ENCODE data around the gene XYLT1. TPM values are rescaled to one million over a fixed set of nuclear protein-coding genes. Genes with fewer than 3 reads are reported as not detected.
A peak's percentile ranks its signal among the peaks of the same experiment; 100 is the strongest.

The XYLT1 gene
- total and polyA plus RNA-seq, 2 of the 13 experiments (the other 11 are each of a cell fraction or from before 2014, with no cell fraction given) = not detected

DNA sequence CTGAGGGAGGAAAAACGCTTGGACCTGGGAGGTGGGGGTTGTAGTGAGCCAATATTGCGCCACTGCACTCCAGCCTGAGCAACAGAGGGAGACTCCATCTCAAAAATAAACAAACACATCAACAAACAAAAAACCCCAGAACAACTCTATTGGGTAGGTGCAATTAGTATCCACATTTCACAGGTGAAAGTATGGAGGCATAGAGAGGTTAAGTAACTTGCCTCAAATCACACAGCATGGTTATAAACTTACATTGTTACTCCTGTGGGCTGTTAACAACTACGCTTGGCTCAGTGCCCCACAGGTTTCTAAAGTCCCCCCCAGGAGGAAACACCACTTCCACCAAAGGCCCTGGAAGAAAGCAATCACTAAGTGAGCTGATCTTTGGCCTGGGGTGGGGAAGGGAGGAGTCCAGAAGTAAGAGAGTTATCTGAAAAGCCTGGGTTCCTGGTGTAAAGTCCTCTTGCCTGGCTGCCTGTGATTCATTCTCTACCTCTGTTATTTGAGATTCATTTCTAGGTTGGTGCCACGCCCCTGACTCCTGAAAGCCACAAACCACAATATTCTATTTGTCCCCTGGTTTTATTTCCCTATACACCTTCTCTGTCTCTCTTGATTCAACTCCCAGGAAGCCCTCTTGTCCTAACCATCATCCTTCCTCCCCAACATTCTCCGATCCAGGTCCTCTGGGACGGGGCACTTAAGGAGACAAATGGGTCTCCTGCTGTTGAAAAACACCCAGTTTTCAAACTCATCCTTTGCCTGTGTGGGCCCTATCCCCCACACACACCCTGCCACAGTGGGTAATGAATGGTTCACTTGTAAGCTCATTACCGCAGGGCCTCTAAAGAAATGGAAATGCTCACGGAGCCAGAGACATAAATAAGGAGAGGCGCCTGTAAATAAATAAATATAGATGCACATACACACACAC is 195.4 kb downstream of the XYLT1 start (continued):
- no peak for TF ChIP-seq ZNF83 (CRISPR knock-in tag; IDR thresholded peaks at IDR 0.05; ENCODE audit: borderline replicate concordance)
- no peak for TF ChIP-seq ZMYM2 (CRISPR knock-in tag; IDR thresholded peaks at IDR 0.05)
- peak; percentile 28; the same call in 1 of the 2 replicates for TF ChIP-seq ZGPAT (CRISPR knock-in tag; IDR thresholded peaks at IDR 0.05)
- peak; percentile 6; the same call in 1 of the 2 replicates for TF ChIP-seq FOXA3 (CRISPR knock-in tag; IDR thresholded peaks at IDR 0.05)
- TF ChIP-seq ZNF781 (CRISPR knock-in tag; IDR thresholded peaks at IDR 0.05; ENCODE audit: borderline replicate concordance, not compliant biosample characterization) = no peak
- TF ChIP-seq ZNF605 (CRISPR knock-in tag; IDR thresholded peaks at IDR 0.05) = no peak
- no peak for TF ChIP-seq NR2F2 (IDR thresholded peaks at IDR 0.05; ENCODE audit: borderline replicate concordance, low read depth)
- TF ChIP-seq JDP2 (CRISPR knock-in tag; IDR thresholded peaks at IDR 0.05; ENCODE audit: borderline replicate concordance) = no peak
- TF ChIP-seq, protein P1, sequence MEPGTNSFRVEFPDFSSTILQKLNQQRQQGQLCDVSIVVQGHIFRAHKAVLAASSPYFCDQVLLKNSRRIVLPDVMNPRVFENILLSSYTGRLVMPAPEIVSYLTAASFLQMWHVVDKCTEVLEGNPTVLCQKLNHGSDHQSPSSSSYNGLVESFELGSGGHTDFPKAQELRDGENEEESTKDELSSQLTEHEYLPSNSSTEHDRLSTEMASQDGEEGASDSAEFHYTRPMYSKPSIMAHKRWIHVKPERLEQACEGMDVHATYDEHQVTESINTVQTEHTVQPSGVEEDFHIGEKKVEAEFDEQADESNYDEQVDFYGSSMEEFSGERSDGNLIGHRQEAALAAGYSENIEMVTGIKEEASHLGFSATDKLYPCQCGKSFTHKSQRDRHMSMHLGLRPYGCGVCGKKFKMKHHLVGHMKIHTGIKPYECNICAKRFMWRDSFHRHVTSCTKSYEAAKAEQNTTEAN (CRISPR knock-in tag; conservative IDR thresholded peaks at IDR 0.05) = 0 out of 2 replicates have a peak, but pooled peaks have one; percentile 39
- no peak for TF ChIP-seq BCLAF1 (IDR thresholded peaks at IDR 0.05)
- TF ChIP-seq ZNF317 (CRISPR knock-in tag; IDR thresholded peaks at IDR 0.05) = no peak
- TF ChIP-seq, protein P2, sequence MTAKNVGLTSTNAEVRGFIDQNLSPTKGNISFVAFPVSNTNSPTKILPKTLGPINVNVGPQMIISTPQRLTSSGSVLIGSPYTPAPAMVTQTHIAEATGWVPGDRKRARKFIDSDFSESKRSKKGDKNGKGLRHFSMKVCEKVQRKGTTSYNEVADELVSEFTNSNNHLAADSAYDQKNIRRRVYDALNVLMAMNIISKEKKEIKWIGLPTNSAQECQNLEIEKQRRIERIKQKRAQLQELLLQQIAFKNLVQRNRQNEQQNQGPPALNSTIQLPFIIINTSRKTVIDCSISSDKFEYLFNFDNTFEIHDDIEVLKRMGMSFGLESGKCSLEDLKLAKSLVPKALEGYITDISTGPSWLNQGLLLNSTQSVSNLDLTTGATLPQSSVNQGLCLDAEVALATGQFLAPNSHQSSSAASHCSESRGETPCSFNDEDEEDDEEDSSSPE (CRISPR knock-in tag; IDR thresholded peaks at IDR 0.05) = no peak
- TF ChIP-seq ZNF746 (CRISPR knock-in tag; IDR thresholded peaks at IDR 0.05) = no peak
- no peak for TF ChIP-seq ZNF839 (CRISPR knock-in tag; IDR thresholded peaks at IDR 0.05; ENCODE audit: borderline replicate concordance)
- TF ChIP-seq NPAS2 (CRISPR knock-in tag; IDR thresholded peaks at IDR 0.05; ENCODE audit: borderline replicate concordance) = no peak
- TF ChIP-seq MYNN (CRISPR knock-in tag; IDR thresholded peaks at IDR 0.05; ENCODE audit: low read depth) = no peak
- TF ChIP-seq, protein P3, sequence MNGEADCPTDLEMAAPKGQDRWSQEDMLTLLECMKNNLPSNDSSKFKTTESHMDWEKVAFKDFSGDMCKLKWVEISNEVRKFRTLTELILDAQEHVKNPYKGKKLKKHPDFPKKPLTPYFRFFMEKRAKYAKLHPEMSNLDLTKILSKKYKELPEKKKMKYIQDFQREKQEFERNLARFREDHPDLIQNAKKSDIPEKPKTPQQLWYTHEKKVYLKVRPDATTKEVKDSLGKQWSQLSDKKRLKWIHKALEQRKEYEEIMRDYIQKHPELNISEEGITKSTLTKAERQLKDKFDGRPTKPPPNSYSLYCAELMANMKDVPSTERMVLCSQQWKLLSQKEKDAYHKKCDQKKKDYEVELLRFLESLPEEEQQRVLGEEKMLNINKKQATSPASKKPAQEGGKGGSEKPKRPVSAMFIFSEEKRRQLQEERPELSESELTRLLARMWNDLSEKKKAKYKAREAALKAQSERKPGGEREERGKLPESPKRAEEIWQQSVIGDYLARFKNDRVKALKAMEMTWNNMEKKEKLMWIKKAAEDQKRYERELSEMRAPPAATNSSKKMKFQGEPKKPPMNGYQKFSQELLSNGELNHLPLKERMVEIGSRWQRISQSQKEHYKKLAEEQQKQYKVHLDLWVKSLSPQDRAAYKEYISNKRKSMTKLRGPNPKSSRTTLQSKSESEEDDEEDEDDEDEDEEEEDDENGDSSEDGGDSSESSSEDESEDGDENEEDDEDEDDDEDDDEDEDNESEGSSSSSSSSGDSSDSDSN (CRISPR knock-in tag; IDR thresholded peaks at IDR 0.05) = no peak
- TF ChIP-seq HDAC6 (IDR thresholded peaks at IDR 0.05; ENCODE audit: low read depth, low read length) = no peak
- TF ChIP-seq ATF7-NPFF (CRISPR knock-in tag; IDR thresholded peaks at IDR 0.05; ENCODE audit: low read depth) = no peak

Data from HepG2 (cell line).